ENCODE data around the gene ENPP3. TPM values are rescaled to one million over a fixed set of nuclear protein-coding genes. Genes with fewer than 3 reads are reported as not detected.

ENPP3 gene

GRCh38 chr6:131792091-131792496, 155.0 kb downstream of the ENPP3 start:
- no peak overlapping the region for H4K91ac ChIP-seq (ENCODE audit: low read depth, low read length, poor library complexity)
- no peak overlapping the region for H4K8ac ChIP-seq (ENCODE audit: low read depth, low read length)
- H3K14ac ChIP-seq (ENCODE audit: low read length), result no peak overlapping the region
- H2BK15ac ChIP-seq (ENCODE audit: low read length), result no peak overlapping the region
- H3K79me1 ChIP-seq (ENCODE audit: low read depth, low read length), result no peaks in the 10 kb centered on the region
- H3K4me3 ChIP-seq (ENCODE audit: low read length in 2 of 2), result no peak overlapping the region
- H3K27me3 ChIP-seq (ENCODE audit: control insufficient read depth in 3 of 3, insufficient read depth in 3 of 3, low read depth in 1 of 3, low read length in 3 of 3), result peaks cover 0 to 5% (median 0%) of the 10 kb centered on the region in 3 experiments
- H2BK12ac ChIP-seq (ENCODE audit: low read length), result no peak overlapping the region
- H2BK5ac ChIP-seq (ENCODE audit: low read length), result no peak overlapping the region
- no peaks in the 10 kb centered on the region for H3K36me3 ChIP-seq (replicated peaks in 1 of 2; ENCODE audit: control insufficient read depth in 2 of 2, insufficient read depth in 2 of 2, low read length in 2 of 2)
- no CpG with 5 or more reads among the region's 6 CpGs for WGBS, 2 donors (ENCODE audit: extremely low coverage in 2 of 2, insufficient read length in 2 of 2, insufficient replicate concordance in 1 of 2)
- peaks cover 0 to 2% of the 10 kb centered on the region in 2 donors for H3K4me1 ChIP-seq (ENCODE audit: control insufficient read depth in 2 of 2, insufficient read depth in 1 of 2, low read depth in 1 of 2, low read length in 2 of 2)
- H2AFZ ChIP-seq (ENCODE audit: low read length), result no peak overlapping the region
- no peak overlapping the region for H3K9ac ChIP-seq (ENCODE audit: low read depth, low read length, poor library complexity)
- H2BK120ac ChIP-seq (ENCODE audit: low read depth, low read length), result no peak overlapping the region
- H3K4ac ChIP-seq (ENCODE audit: low read length), result no peak overlapping the region
- H3K23ac ChIP-seq (ENCODE audit: low read depth, low read length, poor library complexity), result no peak overlapping the region
- no peak overlapping the region for H3K4me2 ChIP-seq (ENCODE audit: insufficient read depth, low read length, poor library complexity, severe bottlenecking)
- DNase-seq (ENCODE audit: low spot score), result no peak
- H3K27ac ChIP-seq (replicated peaks; ENCODE audit: low read length), result no peak overlapping the region
- H3K18ac ChIP-seq (ENCODE audit: low read length), result no peak overlapping the region
- H2AK5ac ChIP-seq (ENCODE audit: low read depth, low read length), result no peak overlapping the region
- H3K9me3 ChIP-seq (replicated peaks in 1 of 2; ENCODE audit: control insufficient read depth in 2 of 2, insufficient read depth in 1 of 2, low read depth in 1 of 2, low read length in 2 of 2), result no peaks in the 10 kb centered on the region

GRCh38 chr6:131795366-131795765, 158.3 kb downstream of the ENPP3 start:
- H3K4me2 ChIP-seq (ENCODE audit: insufficient read depth, low read length, poor library complexity, severe bottlenecking), result no peak overlapping the region
- no peak overlapping the region for H3K4me3 ChIP-seq (ENCODE audit: low read length in 2 of 2)
- H3K9me3 ChIP-seq (replicated peaks in 1 of 2; ENCODE audit: control insufficient read depth in 2 of 2, insufficient read depth in 1 of 2, low read depth in 1 of 2, low read length in 2 of 2), result no peaks in the 10 kb centered on the region
- no peak overlapping the region for H4K91ac ChIP-seq (ENCODE audit: low read depth, low read length, poor library complexity)
- H2BK120ac ChIP-seq (ENCODE audit: low read depth, low read length), result no peak overlapping the region
- H3K27me3 ChIP-seq (ENCODE audit: control insufficient read depth in 3 of 3, insufficient read depth in 3 of 3, low read depth in 1 of 3, low read length in 3 of 3), result peaks cover 0 to 9% (median 0%) of the 10 kb centered on the region in 3 experiments
- no peak overlapping the region for H2AK5ac ChIP-seq (ENCODE audit: low read depth, low read length)
- peaks cover 0 to 2% of the 10 kb centered on the region in 2 donors for H3K4me1 ChIP-seq (ENCODE audit: control insufficient read depth in 2 of 2, insufficient read depth in 1 of 2, low read depth in 1 of 2, low read length in 2 of 2)
- H3K18ac ChIP-seq (ENCODE audit: low read length), result no peak overlapping the region
- H3K79me1 ChIP-seq (ENCODE audit: low read depth, low read length), result no peaks in the 10 kb centered on the region
- no peak overlapping the region for H3K23ac ChIP-seq (ENCODE audit: low read depth, low read length, poor library complexity)
- no peak overlapping the region for H3K27ac ChIP-seq (replicated peaks; ENCODE audit: low read length)
- no peak overlapping the region for H2BK15ac ChIP-seq (ENCODE audit: low read length)
- no peak overlapping the region for H3K14ac ChIP-seq (ENCODE audit: low read length)
- H3K36me3 ChIP-seq (replicated peaks in 1 of 2; ENCODE audit: control insufficient read depth in 2 of 2, insufficient read depth in 2 of 2, low read length in 2 of 2), result no peaks in the 10 kb centered on the region
- DNase-seq (ENCODE audit: low spot score), result no peak
- no peak overlapping the region for H4K8ac ChIP-seq (ENCODE audit: low read depth, low read length)
- no peak overlapping the region for H2BK12ac ChIP-seq (ENCODE audit: low read length)
- H2AFZ ChIP-seq (ENCODE audit: low read length), result no peak overlapping the region
- H3K9ac ChIP-seq (ENCODE audit: low read depth, low read length, poor library complexity), result no peak overlapping the region
- H3K4ac ChIP-seq (ENCODE audit: low read length), result no peak overlapping the region
- no peak overlapping the region for H2BK5ac ChIP-seq (ENCODE audit: low read length)
- WGBS, 2 donors (ENCODE audit: extremely low coverage in 2 of 2, insufficient read length in 2 of 2, insufficient replicate concordance in 1 of 2), result no CpG with 5 or more reads among the region's 2 CpGs

Small RNA genes lying within 50 kb of the gene (small RNA-seq; reads per million reads assigned to genes)
- not detected for gene MIR548H5 (ENCODE audit: insufficient read depth)
- gene RNU4-18P (ENCODE audit: insufficient read depth), result not detected

Data from neuronal stem cell (in vitro differentiated cells).